Cardiac muscle cell (in vitro differentiated cells and primary cell): ENCODE results near the gene PCDH17. TPM values are rescaled to one million over a fixed set of nuclear protein-coding genes. Genes with fewer than 3 reads are reported as not detected.

ENCODE experiments used
- DNase-seq, 2 donors: peaks; one replicate each; pipeline versions ENCODE4 v3.0.0 to v3.0.0-alpha.2; 2010 to 2017; ENCODE audit warnings: low read depth in 1 of 2, low spot score in 1 of 2
- H3K27ac ChIP-seq: fragments of 200-600 bp; sonication (generic); 2 replicates; pipeline ENCODE4 v1.5.1; 2016
- H3K27me3 ChIP-seq: fragments of 200-600 bp; sonication (generic); 2 replicates; pipeline ENCODE4 v1.6.0; 2016; ENCODE audit warnings: control low read depth
- H3K36me3 ChIP-seq: fragments of 200-600 bp; sonication (generic); 2 replicates; pipeline ENCODE4 v1.5.1; 2016; ENCODE audit warnings: control low read depth
- H3K4me1 ChIP-seq: fragments of 200-600 bp; sonication (generic); 2 replicates; pipeline ENCODE4 v1.8.1; 2017; ENCODE audit warnings: low read depth, mild to moderate bottlenecking, mixed run types
- H3K4me3 ChIP-seq: fragments of 200-600 bp; sonication (generic); 2 replicates; pipeline ENCODE4 v1.5.1; 2016; ENCODE audit warnings: mild to moderate bottlenecking
- H3K9me3 ChIP-seq: fragments of 200-600 bp; sonication (generic); 2 replicates; pipeline ENCODE4 v1.5.1; 2017; ENCODE audit warnings: low read depth, mild to moderate bottlenecking, control low read depth
- polyA plus RNA-seq: library from polyadenylated mRNA; unstranded; fragments of >200 nt; fragmentation: Nextera tagmentation; extraction: Ambion mirVana; gene quantifications from 2 replicates; pipeline ENCODE4 v1.2.1, GENCODE V29; 2016
- total RNA-seq: library from RNA; depleted of rRNA; stranded (reverse); fragments of >200 nt; gene quantifications from 2 replicates; pipeline ENCODE4 v1.2.3, GENCODE V29; 2016
- TF ChIP-seq, protein P1 (sequence below): IDR thresholded peaks from 2 replicates; pipeline ENCODE4 v1.5.1; 2012; ENCODE audit warnings: low read depth, mild to moderate bottlenecking, low read length

The PCDH17 gene
- total and polyA plus RNA-seq, 2 experiments from 2014 or later, result 0.86 to 11.1 TPM

DNA sequence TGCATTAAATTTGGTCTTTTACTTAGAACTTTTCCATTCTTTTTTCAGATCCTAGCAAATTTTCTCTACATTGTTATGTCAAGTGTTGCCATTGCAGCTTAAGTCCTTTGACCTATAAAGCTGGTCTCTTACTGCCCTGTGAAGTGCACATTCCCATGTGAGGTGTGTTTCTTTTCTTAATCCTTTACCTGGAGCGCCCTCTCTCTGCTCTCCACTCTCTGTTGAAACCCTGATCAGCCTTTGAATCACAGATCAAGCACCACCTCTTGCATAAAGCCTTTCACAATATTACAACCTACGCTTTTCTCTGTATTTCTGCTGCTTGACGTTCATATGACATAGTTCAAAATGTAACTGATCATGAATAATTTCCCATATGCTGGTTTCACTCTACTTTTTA, 84.8 kb downstream of the PCDH17 start:
- H3K36me3 ChIP-seq, result no peaks in the 10 kb centered on the region
- DNase-seq, result peak in 1 of 2 donors; percentile 48
- no peak overlapping the region for H3K27ac ChIP-seq
- no peaks in the 10 kb centered on the region for H3K4me1 ChIP-seq
- no peaks in the 10 kb centered on the region for H3K9me3 ChIP-seq
- TF ChIP-seq, protein P1, sequence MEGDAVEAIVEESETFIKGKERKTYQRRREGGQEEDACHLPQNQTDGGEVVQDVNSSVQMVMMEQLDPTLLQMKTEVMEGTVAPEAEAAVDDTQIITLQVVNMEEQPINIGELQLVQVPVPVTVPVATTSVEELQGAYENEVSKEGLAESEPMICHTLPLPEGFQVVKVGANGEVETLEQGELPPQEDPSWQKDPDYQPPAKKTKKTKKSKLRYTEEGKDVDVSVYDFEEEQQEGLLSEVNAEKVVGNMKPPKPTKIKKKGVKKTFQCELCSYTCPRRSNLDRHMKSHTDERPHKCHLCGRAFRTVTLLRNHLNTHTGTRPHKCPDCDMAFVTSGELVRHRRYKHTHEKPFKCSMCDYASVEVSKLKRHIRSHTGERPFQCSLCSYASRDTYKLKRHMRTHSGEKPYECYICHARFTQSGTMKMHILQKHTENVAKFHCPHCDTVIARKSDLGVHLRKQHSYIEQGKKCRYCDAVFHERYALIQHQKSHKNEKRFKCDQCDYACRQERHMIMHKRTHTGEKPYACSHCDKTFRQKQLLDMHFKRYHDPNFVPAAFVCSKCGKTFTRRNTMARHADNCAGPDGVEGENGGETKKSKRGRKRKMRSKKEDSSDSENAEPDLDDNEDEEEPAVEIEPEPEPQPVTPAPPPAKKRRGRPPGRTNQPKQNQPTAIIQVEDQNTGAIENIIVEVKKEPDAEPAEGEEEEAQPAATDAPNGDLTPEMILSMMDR, result no peak
- no peak overlapping the region for H3K4me3 ChIP-seq
- no peaks in the 10 kb centered on the region for H3K27me3 ChIP-seq

GRCh38 chr13:57724486-57725272, 93.1 kb downstream of the PCDH17 start:
- Histone ChIP-seq H3K27me3 (no peaks in the 10 kb centered on the region), H3K36me3 (no peaks in the 10 kb centered on the region), H3K9me3 (no peaks in the 10 kb centered on the region), H3K27ac (no peak overlapping the region), H3K4me3 (no peak overlapping the region), H3K4me1 (no peaks in the 10 kb centered on the region)
- TF ChIP-seq, protein P1, result no peak
- DNase-seq, result no peak

DNA sequence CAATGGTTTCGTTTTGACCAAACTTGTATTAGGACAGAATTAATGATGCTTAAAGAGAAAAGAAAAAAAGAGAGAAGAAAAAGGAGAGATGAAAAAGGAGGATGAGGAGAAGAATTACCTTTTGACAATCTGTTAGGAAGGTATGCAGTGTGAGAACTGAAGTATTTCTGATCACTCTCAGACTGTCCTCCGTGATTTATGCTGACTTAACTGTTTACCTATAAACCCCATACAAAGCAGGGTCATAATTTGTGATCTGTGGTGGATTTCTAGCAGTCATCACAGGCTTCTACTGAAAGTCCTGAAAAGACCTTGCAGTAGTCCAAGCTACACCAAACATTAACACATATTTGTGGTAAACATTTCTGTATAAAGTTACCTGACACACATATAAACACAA, 93.9 kb downstream of the PCDH17 start:
- TF ChIP-seq, protein P1, result no peak
- no peaks in the 10 kb centered on the region for H3K9me3 ChIP-seq
- H3K36me3 ChIP-seq, result no peaks in the 10 kb centered on the region
- no peaks in the 10 kb centered on the region for H3K4me1 ChIP-seq
- no peak for DNase-seq
- no peak overlapping the region for H3K27ac ChIP-seq
- H3K4me3 ChIP-seq, result no peak overlapping the region
- H3K27me3 ChIP-seq, result no peaks in the 10 kb centered on the region

DNA sequence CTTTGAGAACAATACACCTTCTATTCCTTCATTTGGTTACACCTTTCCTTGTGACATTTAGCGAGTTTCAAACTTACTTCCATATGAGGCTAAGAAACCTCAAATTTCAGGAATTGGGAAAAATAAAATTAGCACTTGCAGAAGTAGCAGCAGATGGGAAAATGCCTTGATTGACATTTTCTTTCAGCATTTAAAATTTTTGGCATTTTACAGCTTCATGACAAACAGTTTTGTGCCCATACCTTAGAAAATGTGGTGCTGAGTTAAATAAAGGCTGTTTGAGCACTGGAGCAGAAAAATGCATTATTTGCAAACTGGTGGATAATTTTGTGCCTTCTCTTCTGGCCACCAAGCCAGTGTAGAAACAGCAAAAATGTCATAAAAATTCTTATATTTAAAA, 95.4 kb downstream of the PCDH17 start:
- H3K27ac ChIP-seq, result no peak overlapping the region
- H3K9me3 ChIP-seq, result no peaks in the 10 kb centered on the region
- no peaks in the 10 kb centered on the region for H3K27me3 ChIP-seq
- TF ChIP-seq, protein P1, result no peak
- H3K4me1 ChIP-seq, result no peaks in the 10 kb centered on the region
- no peaks in the 10 kb centered on the region for H3K36me3 ChIP-seq
- no peak for DNase-seq
- no peak overlapping the region for H3K4me3 ChIP-seq

- Histone ChIP-seq H3K27me3 (no peaks in the 10 kb centered on the region), H3K9me3 (no peaks in the 10 kb centered on the region), H3K4me1 (no peaks in the 10 kb centered on the region), H3K4me3 (no peak overlapping the region), H3K36me3 (no peaks in the 10 kb centered on the region), H3K27ac (no peak overlapping the region)
- no peak for DNase-seq
- TF ChIP-seq, protein P1, result no peak
Measured at GRCh38 chr13:57734306-57734705, 102.8 kb downstream of the PCDH17 start.
